Activated CD8-positive, alpha-beta memory T cell treated with anti-CD3 and anti-CD28 coated beads for 1 hour (primary cell): ENCODE measurements around the gene STAU1.
"Not testable (repeated sequence)": the region's sequence is repeated elsewhere in the genome, so short reads cannot be mapped to it uniquely, and the experiment has no call there.

Source experiments
- DNase-seq, 2 donors: peaks; one replicate each; pipeline ENCODE4 v3.0.0-alpha.2; 2020; ENCODE audit warnings: low read depth in 1 of 2; ENCODE audit errors: extremely low read depth in 1 of 2

Gene STAU1

DNA sequence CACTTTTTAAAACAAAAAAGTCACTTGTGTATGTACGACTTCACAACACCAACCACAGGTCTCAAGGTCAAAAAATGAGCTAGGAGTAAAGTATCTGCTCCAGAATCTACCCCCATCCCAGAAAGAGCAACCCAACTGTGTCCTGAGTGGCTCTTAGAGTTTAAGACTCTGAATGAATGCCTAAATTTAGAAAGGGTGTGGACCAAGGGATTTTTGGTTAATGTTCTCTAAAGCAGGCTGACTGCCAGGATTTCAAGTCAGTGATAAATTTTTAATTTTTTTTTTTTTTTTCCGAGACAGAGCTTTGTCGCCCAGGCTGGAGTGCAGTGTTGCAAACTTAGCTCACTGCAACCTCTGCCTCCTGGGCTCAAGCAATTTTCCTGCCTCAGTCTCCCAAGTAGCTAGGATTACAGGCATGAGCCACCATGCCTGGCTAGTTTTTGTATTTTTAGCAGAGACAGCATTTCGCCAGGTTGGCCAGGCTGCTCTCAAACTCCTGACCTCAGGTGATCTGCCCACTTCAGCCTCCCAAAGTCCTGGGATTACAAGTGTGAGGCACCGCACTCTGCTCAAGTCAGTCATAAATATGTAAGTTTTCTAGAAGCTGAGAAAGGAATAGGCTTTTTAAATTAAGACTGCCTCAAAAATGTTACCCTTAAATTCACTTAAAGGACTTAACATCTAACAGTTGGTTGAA is 20.2 kb downstream of the STAU1 start:
- no peak for DNase-seq

DNA sequence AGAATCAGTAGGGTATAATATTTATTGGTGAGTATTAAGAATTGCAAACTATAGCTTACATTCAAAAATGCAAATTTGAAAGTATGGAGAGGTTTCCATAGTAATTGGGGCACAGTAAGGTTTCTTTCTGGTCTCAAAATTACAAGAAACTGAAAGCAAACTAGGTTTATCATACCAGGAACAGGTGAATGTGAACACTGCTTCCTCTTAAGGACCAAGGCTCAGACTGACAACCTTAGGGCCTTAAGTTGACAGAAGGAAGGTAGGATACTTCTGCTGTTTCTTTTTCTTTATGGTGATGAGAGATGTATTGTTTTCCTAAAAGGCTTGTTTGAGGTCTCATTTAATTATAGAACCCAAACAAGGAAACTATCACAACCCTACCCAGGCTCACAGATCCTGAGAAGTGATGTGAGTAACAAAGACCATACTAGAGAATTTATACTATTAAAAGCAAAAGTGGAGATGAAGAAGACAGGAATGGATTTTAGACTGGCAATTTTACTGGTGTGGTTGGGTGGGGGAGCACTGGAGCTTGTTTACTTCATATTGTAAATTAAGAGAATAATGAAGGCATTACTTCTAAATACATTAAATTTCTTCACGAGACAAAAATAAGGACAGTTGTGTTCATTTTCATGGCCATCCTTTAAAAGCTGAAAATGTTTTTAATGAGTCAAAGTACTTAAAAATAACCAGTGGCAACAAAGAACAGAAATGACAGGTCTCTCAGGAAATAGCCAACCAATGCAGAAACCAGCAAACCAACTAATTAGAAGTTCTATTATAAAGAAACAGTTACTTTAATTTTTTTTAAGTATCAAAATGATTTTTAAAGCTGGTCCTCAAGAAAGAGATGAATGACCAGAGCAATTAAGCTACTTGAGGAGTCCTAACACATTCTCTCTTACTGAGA is 21.3 kb downstream of the STAU1 start:
- DNase-seq: no peak

DNA sequence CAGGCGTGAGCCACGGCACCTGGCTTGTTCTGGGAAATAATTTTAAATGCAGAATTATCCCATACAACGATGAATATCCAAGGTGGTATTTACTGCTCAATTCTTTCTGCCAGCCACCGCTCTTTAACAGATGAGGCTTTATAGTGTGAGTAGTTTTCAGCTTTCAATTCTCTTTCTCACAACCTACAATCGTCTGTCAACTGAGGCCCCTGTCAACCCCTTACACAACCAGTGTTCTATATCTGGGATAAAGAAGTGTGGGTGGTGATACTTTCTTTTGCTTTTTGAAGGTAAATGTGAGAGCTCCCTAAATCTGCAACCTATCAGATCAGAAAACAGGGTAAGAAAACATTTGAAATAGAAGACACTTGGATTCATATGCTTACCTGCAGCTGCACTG is 22.5 kb downstream of the STAU1 start:
- DNase-seq: no peak

DNA sequence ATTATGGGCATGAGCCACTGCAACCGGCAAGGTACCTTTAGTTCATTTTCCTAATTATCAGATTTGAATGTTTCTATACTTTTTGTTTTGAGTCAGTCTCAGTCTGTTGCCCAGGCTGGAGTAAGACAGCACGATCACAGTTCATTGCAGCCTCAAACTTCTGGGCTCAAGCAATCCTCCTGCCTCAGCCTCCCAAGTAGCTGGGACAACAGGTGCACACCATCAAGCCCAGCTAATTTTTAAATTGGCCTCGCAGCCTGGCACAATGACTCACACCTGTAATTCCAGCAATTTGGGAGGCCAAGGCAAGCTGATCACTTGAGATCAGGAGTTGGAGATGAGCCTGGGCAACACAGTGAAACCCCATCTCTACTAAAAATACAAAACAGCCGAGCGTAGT is 24.4 kb downstream of the STAU1 start:
- no peak for DNase-seq

DNA sequence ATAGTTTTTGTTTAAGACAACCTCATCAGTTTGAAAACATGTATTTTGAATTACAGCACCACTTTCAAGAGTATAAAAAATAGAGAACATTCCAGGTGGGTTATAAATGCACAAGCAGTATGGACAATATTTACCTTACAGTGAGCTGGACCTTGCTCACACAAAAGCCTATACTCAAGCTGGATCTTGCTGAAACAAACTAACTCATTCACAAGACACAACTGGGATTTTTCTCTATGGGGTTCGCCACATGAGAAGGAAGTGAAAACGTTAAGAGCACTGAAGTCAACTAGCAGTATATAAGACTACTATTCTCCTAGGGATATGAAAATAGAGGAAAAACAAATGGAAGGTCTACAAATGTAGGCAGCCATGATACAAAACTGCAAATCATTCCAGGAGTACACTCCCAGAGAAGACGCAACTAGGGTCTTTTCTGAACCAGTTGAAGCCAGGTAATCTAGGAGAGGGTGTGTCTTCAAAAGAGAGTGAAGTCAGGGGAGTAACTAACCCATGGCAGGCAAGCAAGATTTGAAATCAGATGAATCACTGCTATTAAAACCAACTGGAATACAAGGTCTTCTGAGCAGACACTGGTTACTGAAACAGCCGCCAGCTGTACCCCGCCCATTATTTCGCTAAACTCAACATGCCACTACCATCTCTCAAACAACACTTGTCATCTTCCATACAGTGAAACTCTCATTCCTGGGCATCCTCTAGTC is 26.5 kb downstream of the STAU1 start:
- no peak for DNase-seq

DNA sequence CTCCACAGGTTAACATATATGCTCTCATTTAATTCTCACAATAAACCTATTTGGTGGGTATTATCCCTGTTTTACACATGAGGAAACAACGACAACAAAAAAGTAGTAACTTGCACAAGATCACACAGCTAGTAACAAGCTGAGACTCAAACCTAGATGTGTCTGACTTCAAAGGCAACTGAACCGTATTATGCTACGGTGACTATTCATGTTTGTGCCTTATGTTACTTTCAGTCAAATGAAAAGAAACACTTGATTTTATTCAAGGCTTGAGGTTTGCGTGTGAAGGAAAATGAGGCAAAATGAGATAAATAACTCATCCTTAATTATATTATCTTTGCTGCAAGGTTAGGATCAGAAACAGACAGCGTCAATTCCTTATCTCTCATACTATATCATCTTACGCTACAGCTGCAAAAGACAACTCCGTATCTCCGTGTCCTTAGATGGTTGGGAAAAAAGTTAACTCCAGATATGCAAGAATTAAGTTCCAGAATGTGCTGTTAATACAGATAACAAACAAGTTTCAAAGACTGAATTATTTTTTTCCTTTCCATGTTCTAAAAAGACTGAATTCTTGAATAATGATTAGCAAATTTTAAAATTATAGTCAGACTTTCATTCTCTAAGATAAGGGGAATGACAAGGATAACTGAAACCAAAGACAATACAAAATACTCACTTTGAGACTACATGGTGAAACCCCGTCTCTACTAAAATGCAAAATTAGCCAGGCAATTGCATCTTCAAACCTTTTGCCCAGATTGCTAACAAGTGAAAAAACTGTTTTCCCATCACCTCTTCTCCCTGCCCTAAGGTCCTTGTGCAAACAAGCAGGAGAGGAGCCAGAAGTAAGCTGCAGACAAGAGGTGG is 27.8 kb downstream of the STAU1 start:
- no peak for DNase-seq

DNA sequence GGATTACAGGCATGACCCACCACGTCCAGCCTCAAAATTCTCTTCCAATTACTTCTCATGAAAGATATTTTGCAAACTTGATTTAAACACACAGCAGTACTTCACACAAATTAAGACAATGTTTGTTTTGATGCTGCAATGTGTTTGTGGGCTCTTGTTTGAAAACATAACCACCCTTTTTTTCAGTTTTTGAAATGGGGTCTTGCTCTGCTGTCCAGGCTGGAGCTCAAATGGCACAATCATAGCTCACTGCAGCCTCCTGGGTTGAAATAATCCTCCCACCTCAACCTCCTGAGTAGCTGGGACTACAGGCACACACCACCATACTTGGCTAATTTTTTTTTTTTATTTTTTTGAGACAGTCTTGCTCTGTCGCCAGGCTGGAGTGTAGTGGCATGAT is 31.0 kb downstream of the STAU1 start:
- DNase-seq: no peak

DNA sequence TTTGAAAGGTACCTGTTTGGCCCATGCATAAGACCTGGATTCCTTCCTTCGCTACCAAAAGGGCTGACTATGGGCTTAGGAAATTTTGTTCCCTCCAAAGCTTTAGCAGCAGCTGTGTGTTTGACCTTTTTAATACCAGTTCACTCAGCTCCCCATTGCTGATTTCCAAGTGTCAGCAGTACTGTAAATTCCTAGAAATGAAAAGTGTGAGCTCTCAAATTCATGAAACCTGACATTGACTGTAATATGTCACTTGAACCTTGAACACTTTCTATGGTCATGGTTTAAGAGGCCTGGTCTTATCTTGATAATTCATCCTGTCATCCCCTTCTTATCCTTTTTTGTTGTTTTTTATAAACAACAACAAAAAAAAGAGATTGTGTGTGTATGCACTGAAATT is 31.7 kb downstream of the STAU1 start:
- DNase-seq: no peak

DNA sequence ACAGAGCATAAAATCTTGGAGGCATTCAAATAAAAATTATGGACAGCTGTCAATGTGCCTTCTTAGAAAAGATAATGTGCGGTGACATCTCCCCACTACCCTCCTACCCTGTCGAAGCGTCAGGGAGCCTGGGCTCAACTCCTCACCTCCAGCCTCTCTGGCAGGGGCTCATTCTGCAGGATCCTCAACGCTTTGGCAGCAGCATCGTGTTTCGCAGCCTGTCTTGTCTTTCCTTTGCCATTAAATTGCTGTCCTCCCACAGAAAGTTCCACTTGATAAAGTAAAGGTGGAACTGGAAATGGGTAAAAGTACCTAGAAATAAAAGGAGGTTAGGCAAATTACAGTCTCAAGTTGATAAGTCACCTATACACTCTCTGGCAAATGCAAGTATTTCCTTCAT is 36.7 kb downstream of the STAU1 start:
- DNase-seq: no peak

DNA sequence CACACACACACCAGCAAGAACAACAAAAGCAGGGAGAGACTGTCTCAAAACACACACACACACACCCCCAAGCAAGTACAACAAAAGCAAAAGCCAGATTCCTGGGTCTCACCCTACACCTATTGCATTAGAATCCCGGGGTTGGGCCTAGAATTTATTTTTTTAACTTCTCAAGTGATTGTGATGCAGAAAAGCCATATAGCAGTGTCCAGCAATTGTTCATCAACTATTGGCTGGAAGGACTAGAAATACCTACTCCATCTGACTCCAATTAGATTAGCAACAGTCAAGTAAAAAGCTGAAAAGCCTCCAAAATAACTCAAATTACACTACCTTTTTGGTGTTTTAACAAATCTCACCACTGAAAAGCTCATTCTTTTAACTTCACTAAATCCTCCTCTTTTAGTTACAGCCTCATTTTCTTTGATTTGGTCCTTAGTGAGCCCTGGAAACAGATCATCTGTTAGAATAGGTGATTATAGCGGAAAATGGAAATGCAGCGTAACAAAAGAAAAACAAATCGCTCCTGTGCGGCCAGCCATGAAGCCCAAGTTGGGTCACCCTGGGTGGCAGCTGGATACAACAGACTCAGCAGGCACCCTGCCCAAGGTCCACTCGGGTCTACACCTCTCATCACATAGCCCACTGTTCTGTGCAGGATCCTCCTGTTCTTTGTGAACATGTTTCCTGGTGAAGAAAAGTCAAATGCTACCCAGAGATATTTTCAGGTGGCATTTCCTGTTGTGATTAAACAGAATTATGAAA is 38.7 kb downstream of the STAU1 start:
- DNase-seq: no peak

DNA sequence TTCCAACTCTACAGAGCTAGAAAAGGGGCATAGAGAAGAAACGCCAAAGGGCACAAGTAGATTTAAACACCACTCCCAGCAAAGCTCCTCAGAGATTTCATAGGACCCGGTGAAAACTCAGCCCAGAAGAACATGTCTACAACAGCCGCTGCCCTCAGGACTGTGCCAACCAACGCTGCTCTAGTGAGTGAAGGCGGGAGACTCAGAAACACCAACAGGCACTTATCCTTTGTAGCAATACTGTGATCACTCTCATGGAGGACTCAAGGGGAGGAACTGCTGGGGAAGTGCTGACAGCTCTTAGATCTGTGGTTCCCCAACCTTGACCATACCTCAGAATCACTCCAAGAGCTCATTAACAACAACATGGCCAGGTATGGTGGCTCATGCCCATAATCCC is 39.5 kb downstream of the STAU1 start:
- DNase-seq: no peak

DNA sequence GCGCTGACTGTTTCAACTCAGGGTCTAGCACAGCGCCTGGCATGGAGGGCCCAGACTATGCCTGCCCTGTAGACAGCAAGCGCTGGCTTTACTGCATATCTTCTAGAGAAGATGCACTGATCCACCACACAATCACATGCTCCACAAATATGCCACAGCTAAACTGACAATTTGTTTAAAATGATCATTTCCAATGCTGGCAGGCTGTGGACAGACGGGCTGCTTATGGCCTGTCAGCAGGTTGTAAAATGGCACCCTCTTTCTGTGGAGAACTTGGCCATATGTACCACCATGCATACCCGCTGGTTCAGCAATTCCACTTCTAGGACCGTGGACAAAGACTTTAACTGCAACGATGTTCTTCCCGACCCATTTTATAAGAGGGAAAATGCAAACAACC is 40.8 kb downstream of the STAU1 start:
- no peak for DNase-seq

DNA sequence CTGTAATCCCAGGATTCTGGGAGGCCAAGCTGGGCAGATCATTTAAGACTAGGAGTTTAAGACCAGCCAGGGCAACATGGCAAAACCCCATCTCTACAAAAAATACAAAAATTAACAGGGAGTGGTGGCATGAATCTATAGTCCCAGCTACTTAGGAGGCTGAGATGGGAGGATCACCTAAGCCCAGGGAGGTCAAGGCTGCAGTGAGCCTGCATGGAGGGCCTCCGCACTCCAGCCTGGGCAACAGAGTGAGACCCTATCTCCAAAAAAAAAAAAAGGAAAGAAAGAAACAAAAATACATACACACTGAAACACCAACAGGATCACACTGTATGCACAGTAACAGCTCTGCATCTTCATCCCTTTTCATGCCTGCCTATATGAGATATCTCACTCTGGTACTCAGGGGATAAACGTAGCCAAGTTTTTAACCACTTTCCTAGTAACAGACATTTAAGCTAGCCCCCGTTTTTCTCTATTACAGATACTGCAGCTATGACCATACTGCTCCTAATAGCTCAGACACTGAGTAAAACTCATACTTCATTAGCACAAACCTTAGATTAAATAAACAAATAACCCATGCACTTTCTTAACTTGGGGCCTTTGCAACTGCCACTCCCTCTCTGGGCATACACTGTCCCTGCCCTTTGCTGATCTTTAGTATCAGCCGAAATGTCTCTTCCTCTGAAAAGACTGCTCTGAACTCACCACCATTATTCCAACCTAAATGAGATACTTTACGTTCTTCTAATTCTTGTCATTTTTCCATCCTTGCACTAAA is 41.5 kb downstream of the STAU1 start:
- DNase-seq: no peak

DNA sequence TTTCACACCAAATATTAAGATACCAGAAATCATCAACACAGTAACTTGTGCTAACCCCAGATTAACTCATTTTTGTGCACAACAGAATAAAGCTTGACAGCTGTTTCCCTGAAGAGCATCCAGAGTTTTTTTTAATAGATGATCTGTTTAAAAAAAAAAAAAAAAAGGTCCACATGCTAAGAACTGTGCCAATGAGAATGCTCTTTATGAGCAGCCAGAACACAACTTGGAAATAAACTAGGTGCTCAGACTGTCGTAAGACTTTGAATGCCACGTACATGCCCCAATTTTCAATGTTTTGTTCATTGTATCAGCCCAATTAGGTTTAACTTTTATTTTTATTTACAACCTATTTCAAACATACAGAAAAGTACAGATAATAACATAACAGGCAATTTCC is 47.3 kb downstream of the STAU1 start:
- no peak for DNase-seq

DNA sequence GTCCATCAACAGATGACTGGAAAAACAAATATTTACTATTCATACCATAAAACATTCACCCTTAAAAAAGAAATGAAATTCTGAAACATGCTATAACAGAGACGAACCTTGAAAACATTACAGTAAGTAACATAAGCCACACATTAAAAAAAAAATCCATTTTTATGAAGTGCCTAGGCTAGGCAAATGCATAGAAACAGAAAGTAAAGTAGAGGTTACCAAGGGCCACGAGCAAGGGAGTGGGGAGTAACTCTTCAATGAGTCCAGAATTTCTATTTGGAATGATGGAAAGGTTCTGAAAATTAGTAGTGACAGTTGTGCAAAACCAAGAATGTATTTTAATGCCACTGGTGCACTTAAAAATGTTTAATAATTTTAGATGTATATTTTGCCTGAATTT is 47.7 kb downstream of the STAU1 start:
- no peak for DNase-seq

DNA sequence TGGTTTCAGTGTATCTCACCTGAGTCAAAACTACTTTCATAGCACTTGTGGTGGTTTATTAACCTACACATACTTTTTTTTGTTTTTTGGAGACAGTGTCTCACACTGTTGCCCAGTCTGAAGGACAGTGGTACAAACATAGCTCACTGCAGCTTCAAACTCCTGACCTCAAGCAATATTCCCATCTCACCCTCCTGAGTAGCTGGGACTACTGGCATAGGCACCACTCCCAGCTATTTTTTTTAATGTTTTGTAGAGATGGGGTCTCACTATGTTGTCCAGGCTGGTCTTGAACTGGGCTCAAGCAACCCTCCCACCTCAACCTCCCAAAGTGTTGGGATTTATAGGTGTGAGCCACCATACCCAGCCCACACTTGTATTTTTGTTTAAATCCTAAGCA is 49.7 kb downstream of the STAU1 start:
- no peak for DNase-seq

DNA sequence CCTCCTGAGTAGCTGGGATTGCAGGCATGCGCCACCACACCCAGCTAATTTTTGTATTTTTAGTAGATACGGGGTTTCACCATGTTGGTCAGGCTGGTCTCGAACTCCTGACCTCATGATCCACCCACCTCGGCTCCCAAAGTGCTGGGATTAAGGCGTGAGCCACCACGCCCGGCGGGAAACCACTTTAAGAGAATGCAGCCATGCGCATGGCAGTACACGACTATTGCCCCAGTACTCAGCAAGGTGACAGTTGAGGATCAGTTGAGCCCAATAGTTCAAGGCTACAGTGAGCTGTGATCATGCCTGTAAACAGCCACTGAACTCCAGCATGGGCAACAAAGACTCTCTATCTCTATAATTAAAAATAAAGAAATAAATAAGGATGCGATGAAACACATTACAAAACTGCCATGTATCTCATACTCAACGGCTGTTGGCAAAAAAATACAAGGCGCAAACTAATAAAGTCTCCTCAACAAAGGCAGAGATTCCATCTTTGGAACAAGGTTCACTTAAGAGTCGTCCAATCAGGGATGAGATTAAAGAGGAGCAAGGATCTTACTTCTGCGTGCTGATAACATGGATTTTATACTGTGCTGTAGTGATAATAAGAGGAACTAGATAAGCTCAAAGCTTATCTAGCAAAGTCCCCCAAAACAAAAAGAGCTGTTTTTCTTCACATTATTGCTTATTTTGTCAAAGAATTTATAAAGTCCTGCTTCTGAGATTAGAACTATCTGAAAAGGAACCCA is 51.1 kb downstream of the STAU1 start:
- no peak for DNase-seq

DNA sequence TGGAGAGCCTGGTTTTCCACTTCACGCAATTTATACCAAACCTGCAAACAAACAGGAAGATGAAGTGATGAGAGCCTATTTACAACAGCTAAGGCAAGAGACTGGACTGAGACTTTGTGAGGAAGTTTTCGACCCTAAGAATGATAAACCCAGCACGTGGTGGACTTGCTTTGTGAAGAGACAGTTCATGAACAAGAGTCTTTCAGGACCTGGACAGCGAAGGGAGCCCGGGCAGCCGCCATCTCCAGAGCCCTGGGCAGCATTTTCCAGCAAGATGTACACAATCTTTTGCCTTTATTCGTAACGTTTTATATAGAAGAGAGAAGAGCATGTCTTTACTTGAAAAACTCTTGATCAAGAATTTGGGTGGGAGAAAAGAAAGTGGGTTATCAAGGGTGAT is 53.3 kb downstream of the STAU1 start:
- not testable (repeated sequence) for DNase-seq

DNA sequence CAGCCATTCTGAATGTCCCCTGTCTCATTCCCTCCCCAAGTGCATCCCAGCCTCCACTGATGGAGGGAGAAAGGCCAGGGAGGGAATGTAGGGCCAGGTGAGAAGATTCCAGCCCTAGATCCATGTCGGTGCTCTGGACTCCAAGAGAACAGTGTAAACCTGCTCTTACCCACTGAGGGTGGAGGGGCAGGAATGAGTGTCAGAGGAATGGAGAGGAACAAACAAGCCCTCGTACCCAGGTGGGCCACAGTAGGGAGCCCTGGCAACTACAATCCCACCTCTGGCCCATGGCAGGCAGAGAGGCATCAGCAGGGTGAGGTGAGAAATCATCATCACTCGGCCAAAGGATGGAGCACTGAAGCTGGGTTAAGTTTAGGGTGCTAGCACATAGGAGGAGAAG is 54.6 kb downstream of the STAU1 start:
- no peak for DNase-seq
